Activated CD8-positive, alpha-beta memory T cell treated with anti-CD3 and anti-CD28 coated beads, Interleukin-2, amount 50 U/mL, for 4 hours (primary cell): ENCODE data around the gene CELF3.
"Not testable (repeated sequence)": the region's sequence is repeated elsewhere in the genome, so short reads cannot be mapped to it uniquely, and the experiment has no call there.

ENCODE experiments used
- DNase-seq: peaks from one replicate; pipeline ENCODE4 v3.0.0-alpha.2; 2020

The CELF3 gene

GRCh38 chr1:151693057-151693651, 23.4 kb downstream of the CELF3 start:
- DNase-seq, result no peak

- DNase-seq, result no peak
Observed at GRCh38 chr1:151692226-151692625, 24.4 kb downstream of the CELF3 start.

- DNase-seq, result no peak
Observed at GRCh38 chr1:151689494-151689893, 27.1 kb downstream of the CELF3 start.

- DNase-seq, result no peak
Observed at GRCh38 chr1:151686561-151686960, 30.0 kb downstream of the CELF3 start.

GRCh38 chr1:151684128-151684527, 32.5 kb downstream of the CELF3 start:
- DNase-seq, result no peak

- DNase-seq, result not testable (repeated sequence)
Observed at GRCh38 chr1:151682901-151683300, 33.7 kb downstream of the CELF3 start.

- DNase-seq, result no peak
Observed at GRCh38 chr1:151681923-151682322, 34.7 kb downstream of the CELF3 start.

- no peak for DNase-seq
Observed at GRCh38 chr1:151680826-151681225, 35.8 kb downstream of the CELF3 start.

GRCh38 chr1:151680391-151680790, 36.2 kb downstream of the CELF3 start:
- DNase-seq, result no peak

- no peak for DNase-seq
Observed at GRCh38 chr1:151673407-151673806, 43.2 kb downstream of the CELF3 start.

GRCh38 chr1:151670036-151670675, 46.4 kb downstream of the CELF3 start:
- not testable (repeated sequence) for DNase-seq

GRCh38 chr1:151668090-151668489, 48.5 kb downstream of the CELF3 start:
- DNase-seq, result no peak

GRCh38 chr1:151661751-151662150, 54.9 kb downstream of the CELF3 start:
- no peak for DNase-seq

- no peak for DNase-seq
Observed at GRCh38 chr1:151655371-151655770, 61.2 kb downstream of the CELF3 start.

GRCh38 chr1:151653397-151653796, 63.2 kb downstream of the CELF3 start:
- no peak for DNase-seq
